DND-41 (cell line): ENCODE results near the gene NEU4.

Source experiments
- ATAC-seq: fragments of 200-7000 bp; cut with Tn5 transposase; 3 replicates; pipeline ENCODE4 v1.9.1; 2021; ENCODE audit warnings: low read depth; ENCODE audit not compliant: insufficient read depth
- DNase-seq: peaks from one replicate; pipeline ENCODE4 v3.0.0-alpha.2; 2020
- H2AFZ ChIP-seq: 2 replicates; pipeline ENCODE4 v1.6.0; 2012; ENCODE audit warnings: low read depth, low read length
- H3K27ac ChIP-seq: 2 replicates; pipeline ENCODE4 v1.5.1; 2012; ENCODE audit warnings: low read length, inconsistent platforms
- H3K27me3 ChIP-seq: fragments of 200-600 bp; sonication (generic); 2 replicates; pipeline ENCODE4 v1.6.0; 2012; ENCODE audit warnings: low read length, mild to moderate bottlenecking, inconsistent platforms; ENCODE audit not compliant: insufficient read depth, poor library complexity
- H3K36me3 ChIP-seq: 2 replicates; pipeline ENCODE4 v1.5.1; 2012; ENCODE audit warnings: low read length, inconsistent platforms; ENCODE audit not compliant: insufficient read depth
- H3K4me1 ChIP-seq: 2 replicates; pipeline ENCODE4 v1.5.1; 2012; ENCODE audit warnings: mild to moderate bottlenecking, low read length; ENCODE audit not compliant: insufficient read depth
- H3K4me2 ChIP-seq: 2 replicates; pipeline ENCODE4 v1.6.0; 2012; ENCODE audit warnings: mild to moderate bottlenecking, moderate library complexity, low read length, inconsistent platforms; ENCODE audit not compliant: insufficient read depth
- H3K4me3 ChIP-seq, 2 experiments: fragments of 200-600 bp in 1 of 2; shearing (Covaris generic) in 1 of 2; 2 replicates each; pipeline ENCODE4 v1.5.1; 2012 to 2016; ENCODE audit warnings: inconsistent platforms in 2 of 2, low read length in 2 of 2, mild to moderate bottlenecking in 2 of 2, low read depth in 1 of 2, moderate library complexity in 1 of 2
- H3K79me2 ChIP-seq: 2 replicates; pipeline ENCODE4 v1.6.0; 2012; ENCODE audit warnings: low read length, inconsistent platforms; ENCODE audit not compliant: insufficient read depth
- H3K9ac ChIP-seq: 2 replicates; pipeline ENCODE4 v1.6.0; 2012; ENCODE audit warnings: low read depth, mild to moderate bottlenecking, inconsistent platforms, low read length, moderate library complexity
- H3K9me3 ChIP-seq: 2 replicates; pipeline ENCODE4 v1.5.1; 2012; ENCODE audit warnings: low read length, moderate library complexity, mild to moderate bottlenecking, inconsistent platforms; ENCODE audit not compliant: insufficient read depth, severe bottlenecking
- H4K20me1 ChIP-seq: 2 replicates; pipeline ENCODE4 v1.6.0; 2012; ENCODE audit warnings: low read length; ENCODE audit not compliant: insufficient read depth
- CTCF ChIP-seq: IDR thresholded peaks from 2 replicates; pipeline ENCODE4 v1.5.1; 2012; ENCODE audit warnings: borderline replicate concordance, low read length, moderate library complexity, mild to moderate bottlenecking; ENCODE audit not compliant: poor library complexity, severe bottlenecking; ENCODE audit errors: extremely low read depth
- EZH2 ChIP-seq: IDR thresholded peaks from 3 replicates; pipeline ENCODE4 v1.6.1; 2012; ENCODE audit warnings: borderline replicate concordance, low read depth, mild to moderate bottlenecking, moderate library complexity, low read length, inconsistent platforms; ENCODE audit not compliant: severe bottlenecking

Gene NEU4

DNA sequence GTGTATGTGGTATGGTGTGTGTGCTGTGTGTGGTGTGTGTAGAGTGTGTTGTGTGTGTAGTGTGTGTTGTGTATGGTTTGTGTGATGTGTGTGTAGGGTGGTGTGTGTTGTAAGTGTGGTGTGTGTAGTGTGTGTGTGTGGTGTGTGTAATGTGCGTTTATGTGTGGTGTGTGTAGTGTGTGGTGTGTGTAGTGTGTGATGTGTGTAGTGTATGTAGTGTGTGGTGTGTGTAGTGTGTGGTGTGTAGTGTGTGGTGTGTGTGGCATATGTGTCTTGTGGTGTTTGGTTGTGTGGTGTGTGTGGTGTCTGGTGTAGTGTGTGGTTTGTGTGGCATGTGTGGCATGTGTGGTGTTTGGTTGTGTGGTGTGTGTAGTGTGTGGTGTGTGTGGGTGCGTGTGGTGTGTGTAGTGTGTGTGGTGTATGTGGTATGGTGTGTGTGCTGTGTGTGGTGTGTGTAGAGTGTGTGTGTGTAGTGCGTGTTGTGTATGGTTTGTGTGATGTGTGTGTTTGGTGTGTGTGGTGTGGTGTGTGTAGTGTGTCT, 56.5 kb downstream of the NEU4 start:
- Histone ChIP-seq H3K27me3 (peaks cover 9% of the 10 kb centered on the region), H3K27ac (no peak overlapping the region), H2AFZ (no peak overlapping the region), H3K4me1 (peaks cover 79% of the 10 kb centered on the region), H3K79me2 (no peaks in the 10 kb centered on the region), H4K20me1 (peaks cover 31% of the 10 kb centered on the region), H3K36me3 (no peaks in the 10 kb centered on the region), H3K4me3 (no peak overlapping the region), H3K9me3 (no peaks in the 10 kb centered on the region), H3K4me2 (no peak overlapping the region), H3K9ac (no peak overlapping the region)
- TF ChIP-seq EZH2 (no peak), CTCF (no peak)
- no peak for DNase-seq
- ATAC-seq, result no peak

DNA sequence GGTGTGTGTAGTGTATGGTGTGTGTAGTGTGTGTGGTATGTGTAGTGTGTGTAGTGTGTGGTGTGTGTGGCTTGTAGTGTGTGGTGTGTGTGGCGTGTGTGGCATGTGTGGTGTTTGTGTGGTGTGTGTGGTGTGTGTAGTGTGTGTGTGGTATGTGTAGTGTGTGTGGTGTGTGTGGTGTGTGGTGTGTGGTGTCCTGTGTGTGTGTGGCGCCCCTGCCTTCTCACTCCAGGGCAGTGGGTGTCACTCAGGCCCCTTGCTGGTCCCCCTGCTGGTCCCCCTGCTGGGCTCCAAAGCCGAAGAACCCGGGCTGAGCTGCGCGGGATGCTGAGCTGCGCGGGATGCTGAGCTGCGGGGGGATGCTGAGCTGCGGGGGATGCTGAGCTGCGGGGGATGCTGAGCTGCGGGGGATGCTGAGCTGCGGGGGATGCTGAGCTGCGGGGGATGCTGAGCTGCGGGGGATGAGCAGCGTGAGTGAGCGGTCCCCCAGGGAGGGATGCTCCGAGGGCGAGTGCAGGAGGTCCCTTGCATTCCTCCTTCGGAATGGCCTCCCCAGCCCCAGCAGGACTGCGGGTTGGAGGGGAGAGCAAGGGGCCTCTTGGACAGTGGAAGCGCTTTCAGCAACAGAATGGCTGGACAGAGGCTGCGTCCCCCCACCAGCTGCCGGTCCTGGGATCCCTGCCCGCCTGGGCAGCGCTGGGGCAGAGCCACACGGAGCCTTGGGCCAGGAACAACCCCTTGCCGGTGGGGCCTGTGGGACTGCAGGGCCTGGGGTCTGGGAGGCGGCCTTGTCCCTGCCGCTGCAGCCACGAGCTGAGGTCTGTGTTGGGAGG, 57.2 kb downstream of the NEU4 start:
- peaks cover 80% of the 10 kb centered on the region for H3K4me1 ChIP-seq
- peaks cover 9% of the 10 kb centered on the region for H3K27me3 ChIP-seq
- peaks cover 34% of the 10 kb centered on the region for H4K20me1 ChIP-seq
- H2AFZ ChIP-seq, result no peak overlapping the region
- ATAC-seq, result no peak
- no peak for DNase-seq
- no peak overlapping the region for H3K27ac ChIP-seq
- H3K9ac ChIP-seq, result no peak overlapping the region
- no peaks in the 10 kb centered on the region for H3K9me3 ChIP-seq
- TF ChIP-seq EZH2, result no peak
- TF ChIP-seq CTCF, result peak; percentile 9
- no peaks in the 10 kb centered on the region for H3K79me2 ChIP-seq
- H3K4me3 ChIP-seq, result no peak overlapping the region
- no peak overlapping the region for H3K4me2 ChIP-seq
- no peaks in the 10 kb centered on the region for H3K36me3 ChIP-seq
